ENCODE data around the gene P2RX3. TPM values are rescaled to one million over a fixed set of nuclear protein-coding genes. Genes with fewer than 3 reads are reported as not detected.

P2RX3 gene
- total RNA-seq, 3 donors from 2014 or later = not detected

- no peaks in the 10 kb centered on the region for H3K36me3 ChIP-seq (ENCODE audit: low read depth)
- H3K9me3 ChIP-seq = no peaks in the 10 kb centered on the region
- no peak for TF ChIP-seq CTCF (IDR thresholded peaks at IDR 0.05)
- no peaks in the 10 kb centered on the region for H3K4me1 ChIP-seq (ENCODE audit: low read depth)
- H3K4me3 ChIP-seq = no peak overlapping the region
- intact Hi-C loops (cut with DNase I, micrococcal nuclease) = no loop called here
- DNase-seq (no peak), ATAC-seq (peak; percentile 38)
Measured at GRCh38 chr11:57406337-57406904, 68.3 kb downstream of the P2RX3 start.

DNA sequence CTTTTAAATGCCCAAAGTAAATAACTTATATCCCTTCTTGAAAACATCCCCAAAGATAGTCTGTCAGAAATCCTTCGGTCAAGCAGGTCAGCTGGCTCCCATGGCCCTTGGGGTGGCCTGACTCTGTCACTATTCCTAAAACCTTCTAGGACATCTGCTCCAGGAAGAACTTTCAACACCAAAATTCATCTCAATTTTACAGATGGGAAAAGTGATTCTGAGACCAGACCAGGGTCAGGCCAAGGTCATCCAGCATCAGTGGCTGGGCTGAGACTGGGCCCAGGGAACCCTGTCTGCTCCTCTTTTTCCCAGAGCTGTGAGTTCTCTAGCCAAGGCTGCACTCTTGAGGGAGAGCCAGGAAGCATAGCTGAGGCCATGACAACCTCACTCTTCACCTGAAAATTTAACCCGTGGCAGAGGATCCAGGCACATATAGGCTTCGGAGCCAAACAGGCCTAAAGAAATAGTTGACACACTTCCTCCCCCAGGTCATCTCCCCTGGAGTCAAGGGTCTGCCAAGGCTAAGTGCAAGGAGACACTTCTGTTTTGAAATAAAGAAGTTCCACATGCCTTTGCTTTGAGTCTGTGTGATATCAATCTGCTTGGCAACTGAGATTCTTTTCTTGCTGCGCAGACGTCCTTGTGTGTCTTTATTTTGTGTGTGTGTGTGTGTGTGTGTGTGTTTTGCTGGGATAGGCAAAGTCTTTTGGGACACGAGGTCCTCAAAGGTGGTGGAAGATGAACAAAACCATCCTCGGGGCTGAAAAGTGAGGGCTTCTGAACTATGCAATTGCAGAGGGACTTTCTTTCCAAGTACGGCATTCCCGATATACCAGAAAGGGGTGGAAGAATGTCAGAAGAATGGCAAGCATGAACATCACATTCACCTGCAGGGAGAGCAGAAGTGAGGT, 69.1 kb downstream of the P2RX3 start:
- TF ChIP-seq CTCF (IDR thresholded peaks at IDR 0.05) = no peak
- H3K36me3 ChIP-seq (ENCODE audit: low read depth) = no peaks in the 10 kb centered on the region
- no peaks in the 10 kb centered on the region for H3K4me1 ChIP-seq (ENCODE audit: low read depth)
- H3K4me3 ChIP-seq = no peak overlapping the region
- no peak for ATAC-seq
- intact Hi-C loops (cut with DNase I, micrococcal nuclease) = no loop called here
- DNase-seq = no peak
- no peaks in the 10 kb centered on the region for H3K9me3 ChIP-seq

- H3K9me3 ChIP-seq = no peaks in the 10 kb centered on the region
- intact Hi-C loops (cut with DNase I, micrococcal nuclease) = no loop called here
- H3K36me3 ChIP-seq (ENCODE audit: low read depth) = no peaks in the 10 kb centered on the region
- TF ChIP-seq CTCF (IDR thresholded peaks at IDR 0.05) = no peak
- DNase-seq = no peak
- no peak for ATAC-seq
- no peaks in the 10 kb centered on the region for H3K4me1 ChIP-seq (ENCODE audit: low read depth)
- no peak overlapping the region for H3K4me3 ChIP-seq
Measured at GRCh38 chr11:57407941-57408475, 69.9 kb downstream of the P2RX3 start.

DNA sequence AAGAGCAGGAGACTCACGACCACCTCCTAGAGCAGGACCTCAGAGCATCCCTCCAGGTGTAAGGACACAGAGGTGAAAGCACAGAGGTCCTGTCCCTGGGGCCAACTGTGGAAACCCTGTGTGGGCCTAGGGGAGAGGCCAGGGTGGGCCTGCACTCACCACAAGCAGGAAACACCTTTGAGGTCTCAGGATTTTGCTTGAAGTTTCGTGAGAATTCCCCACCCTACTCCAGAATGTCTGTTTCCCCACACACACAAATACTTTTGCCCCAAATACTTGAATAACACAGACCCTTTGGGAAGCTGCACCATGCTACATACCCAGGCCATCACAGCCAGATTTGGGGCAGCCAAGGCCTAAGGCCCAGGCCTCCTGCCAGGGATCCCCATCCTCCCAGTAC, 70.6 kb downstream of the P2RX3 start:
- no peak for TF ChIP-seq CTCF (IDR thresholded peaks at IDR 0.05)
- Histone ChIP-seq H3K9me3 (no peaks in the 10 kb centered on the region), H3K36me3 (ENCODE audit: low read depth) (no peaks in the 10 kb centered on the region), H3K4me1 (ENCODE audit: low read depth) (no peaks in the 10 kb centered on the region), H3K4me3 (no peak overlapping the region)
- no peak for DNase-seq
- ATAC-seq = no peak
- intact Hi-C loops (cut with DNase I, micrococcal nuclease) = no loop called here

DNA sequence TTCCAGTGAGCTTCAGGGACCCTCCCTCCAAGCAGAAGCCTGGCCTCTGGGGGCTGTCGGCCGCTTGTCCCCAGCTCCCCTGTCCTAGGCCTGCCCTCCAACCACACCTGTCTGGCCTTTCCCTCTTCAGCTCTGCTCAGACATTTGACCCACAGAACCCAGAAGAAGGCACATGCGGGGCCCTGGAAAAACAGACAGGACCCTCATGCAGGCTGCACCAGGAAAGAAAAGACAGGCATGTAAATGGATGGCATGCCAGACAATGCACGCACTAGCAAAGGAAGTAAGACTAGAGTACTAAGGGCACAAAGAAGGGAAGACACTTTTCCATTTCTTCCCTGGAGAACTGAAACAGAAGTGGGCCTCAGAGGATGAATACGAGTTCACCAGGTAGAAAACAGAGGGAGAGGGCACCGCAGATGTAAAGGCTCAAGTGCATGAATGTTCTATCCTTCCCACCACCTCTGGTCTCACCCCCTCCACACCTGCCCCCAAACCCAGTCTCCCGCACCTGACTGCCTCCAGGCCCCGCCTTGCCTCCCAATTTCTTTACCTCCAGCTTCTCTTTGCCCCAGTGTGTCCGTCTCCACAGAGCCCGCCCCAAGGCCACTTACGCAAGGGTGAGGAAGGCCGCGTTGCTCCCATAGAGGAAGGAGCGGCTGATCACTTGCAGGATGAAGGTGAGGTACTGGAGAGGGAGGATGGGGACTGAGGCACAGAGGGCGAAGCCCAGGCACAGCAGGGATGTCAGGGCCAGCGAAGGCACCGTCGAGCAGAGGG, 71.4 kb downstream of the P2RX3 start:
- no peaks in the 10 kb centered on the region for H3K9me3 ChIP-seq
- ATAC-seq (no peak), DNase-seq (no peak)
- no peak for TF ChIP-seq CTCF (IDR thresholded peaks at IDR 0.05)
- no peaks in the 10 kb centered on the region for H3K4me1 ChIP-seq (ENCODE audit: low read depth)
- H3K36me3 ChIP-seq (ENCODE audit: low read depth) = no peaks in the 10 kb centered on the region
- intact Hi-C loops (cut with DNase I, micrococcal nuclease) = no loop called here
- H3K4me3 ChIP-seq = no peak overlapping the region
